ENCODE results near the gene UBE2I. TPM values are rescaled to one million over a fixed set of nuclear protein-coding genes. Genes with fewer than 3 reads are reported as not detected.

UBE2I gene
- total and polyA plus RNA-seq, 12 donors = 50.7 to 203 (median 89.2) TPM

GRCh38 chr16:1344499-1344898, 35.1 kb downstream of the UBE2I start:
- Histone ChIP-seq H3K4me3 (no peak overlapping the region), H3K27me3 (no peaks in the 10 kb centered on the region), H3K27ac (no peak overlapping the region), H3K9me3 (replicated peaks in 1 of 3) (no peaks in the 10 kb centered on the region), H3K36me3 (replicated peaks in 1 of 2) (peaks cover 0 to 23% of the 10 kb centered on the region in 2 donors), H3K4me1 (replicated peaks in 1 of 2) (peaks cover 2 to 12% of the 10 kb centered on the region in 2 donors)
- intact Hi-C loops (cut with DNase I) = no loop called here
- TF ChIP-seq POLR2A (IDR thresholded peaks at IDR 0.05) (no peak), CTCF (IDR thresholded peaks at IDR 0.05) (no peak)
- 84 to 91% (median 86%) methylated on average over 7 to 14 of the region's 14 CpGs for WGBS, 4 donors
- DNase-seq = no peak

GRCh38 chr16:1345087-1345486, 35.7 kb downstream of the UBE2I start:
- 64 to 76% (median 73%) methylated on average over 3 to 11 of the region's 11 CpGs for WGBS, 4 donors
- DNase-seq = no peak
- peaks cover 0 to 29% of the 10 kb centered on the region in 2 donors for H3K36me3 ChIP-seq (replicated peaks in 1 of 2)
- no peaks in the 10 kb centered on the region for H3K9me3 ChIP-seq (replicated peaks in 1 of 3)
- no peak overlapping the region for H3K4me3 ChIP-seq
- no peaks in the 10 kb centered on the region for H3K27me3 ChIP-seq
- H3K4me1 ChIP-seq (replicated peaks in 1 of 2) = peaks cover 2 to 12% of the 10 kb centered on the region in 2 donors
- H3K27ac ChIP-seq = no peak overlapping the region
- intact Hi-C loops (cut with DNase I) = no loop called here
- TF ChIP-seq POLR2A (IDR thresholded peaks at IDR 0.05) = no peak
- no peak for TF ChIP-seq CTCF (IDR thresholded peaks at IDR 0.05)

- Histone ChIP-seq H3K4me3 (no peak overlapping the region), H3K9me3 (replicated peaks in 1 of 3) (no peaks in the 10 kb centered on the region), H3K27me3 (no peaks in the 10 kb centered on the region), H3K27ac (no peak overlapping the region), H3K4me1 (replicated peaks in 1 of 2) (peaks cover 6 to 18% of the 10 kb centered on the region in 2 donors), H3K36me3 (replicated peaks in 1 of 2) (peaks cover 0 to 32% of the 10 kb centered on the region in 2 donors)
- 67 to 74% (median 70%) methylated on average over 8 to 31 of the region's 31 CpGs for WGBS, 4 donors
- intact Hi-C loops (cut with DNase I) = no loop called here
- DNase-seq = no peak
- TF ChIP-seq POLR2A (IDR thresholded peaks at IDR 0.05) (no peak), CTCF (IDR thresholded peaks at IDR 0.05) (no peak)
Observed at GRCh38 chr16:1345651-1346421, 36.4 kb downstream of the UBE2I start.

GRCh38 chr16:1346422-1347285, 37.2 kb downstream of the UBE2I start:
- Histone ChIP-seq H3K4me1 (replicated peaks in 1 of 2) (peaks cover 8 to 23% of the 10 kb centered on the region in 2 donors), H3K9me3 (replicated peaks in 1 of 3) (no peaks in the 10 kb centered on the region), H3K27ac (no peak overlapping the region), H3K4me3 (no peak overlapping the region), H3K27me3 (no peaks in the 10 kb centered on the region), H3K36me3 (replicated peaks in 1 of 2) (peaks cover 0 to 32% of the 10 kb centered on the region in 2 donors)
- 67 to 83% (median 71%) methylated on average over 14 to 34 of the region's 34 CpGs for WGBS, 4 donors
- DNase-seq = no peak
- TF ChIP-seq POLR2A (IDR thresholded peaks at IDR 0.05) (no peak), CTCF (IDR thresholded peaks at IDR 0.05) (no peak)
- intact Hi-C loops (cut with DNase I) = no loop called here

Measured in adrenal gland (tissue), 12 donors.